Endothelial cell of umbilical vein (primary cell): ENCODE results near the gene S100A9. TPM values are rescaled to one million over a fixed set of nuclear protein-coding genes. Genes with fewer than 3 reads are reported as not detected.

ENCODE experiments used
- BruUV-seq: library from RNA; stranded (reverse); fragments of 400-500 nt; replicated peaks from 2 replicates; lab custom pipeline; 2021; lab: Mats Ljungman, UMichigan
- CTCF ChIA-PET: fragments of 300-600, 350-600 bp; sonication (Branson Sonifier 250); formaldehyde crosslinking; loops from one replicate; lab custom pipeline; 2021; ENCODE audit warnings: antibody characterized with exemption, inconsistent platforms; lab: Charles Lee
- POLR2A ChIA-PET: fragments of 300-600, 350-600 bp; sonication (Branson Sonifier 250); formaldehyde crosslinking; loops from one replicate; lab custom pipeline; 2021; ENCODE audit warnings: antibody characterized with exemption, inconsistent platforms; lab: Charles Lee
- DNase-seq: peaks from one replicate; pipeline ENCODE4 v3.0.0-alpha.2; 2011; ENCODE audit warnings: low read depth, low spot score
- FAIRE-seq: peaks from 2 replicates; lab custom pipeline; 2011; peaks lifted over from hg19 to GRCh38; lab: Jason Lieb, UNC
- H2AFZ ChIP-seq: 2 replicates; pipeline ENCODE4 v1.6.0; 2012; ENCODE audit warnings: low read depth, low read length, control low read depth, inconsistent platforms
- H3K27ac ChIP-seq: 2 replicates; pipeline ENCODE4 v1.5.1; 2011; ENCODE audit warnings: low read depth, mild to moderate bottlenecking, control low read depth, low read length, moderate library complexity; ENCODE audit not compliant: insufficient read depth
- H3K27me3 ChIP-seq, 2 experiments: 2 replicates each; pipeline versions ENCODE4 v1.6.0 to v1.6.1; 2011; ENCODE audit warnings: low read length in 2 of 2, mixed read lengths in 1 of 2; ENCODE audit not compliant: control insufficient read depth in 2 of 2, insufficient read depth in 2 of 2
- H3K36me3 ChIP-seq, 2 experiments: 2 replicates in 1 of 2; 3 replicates in 1 of 2; pipeline ENCODE4 v1.5.1; 2011; ENCODE audit warnings: low read length in 2 of 2, mild to moderate bottlenecking in 1 of 2, moderate library complexity in 1 of 2; ENCODE audit not compliant: control insufficient read depth in 2 of 2, insufficient read depth in 2 of 2; ENCODE audit errors: extremely low read depth in 1 of 2
- H3K4me1 ChIP-seq: 3 replicates; pipeline ENCODE4 v1.5.1; 2011; ENCODE audit warnings: mild to moderate bottlenecking, low read length; ENCODE audit not compliant: control insufficient read depth, insufficient read depth; ENCODE audit errors: extremely low read depth
- H3K4me2 ChIP-seq: 2 replicates; pipeline ENCODE4 v1.6.1; 2011; ENCODE audit warnings: low read length, control low read depth, mixed read lengths; ENCODE audit not compliant: insufficient read depth
- H3K4me3 ChIP-seq, 3 experiments: fragments of 200-600 bp in 1 of 3; sonication (generic), shearing (Covaris generic) in 1 of 3; replicated peaks in 1 of 3; 2 replicates each; pipeline ENCODE4 v1.5.1; 2011 to 2016; ENCODE audit warnings: control low read depth in 3 of 3, low read length in 3 of 3, mild to moderate bottlenecking in 2 of 3, inconsistent platforms in 1 of 3, low read depth in 1 of 3, moderate library complexity in 1 of 3; ENCODE audit not compliant: insufficient read depth in 1 of 3
- H3K79me2 ChIP-seq: 2 replicates; pipeline ENCODE4 v1.6.0; 2012; ENCODE audit warnings: low read length, inconsistent platforms; ENCODE audit not compliant: control insufficient read depth, insufficient read depth
- H3K9ac ChIP-seq: replicated peaks from 2 replicates; pipeline ENCODE3; 2011; ENCODE audit warnings: low read length, control low read depth; ENCODE audit not compliant: insufficient read depth; ENCODE audit errors: extremely low read depth
- H3K9me1 ChIP-seq: replicated peaks from 3 replicates; pipeline ENCODE4 v1.6.0; 2011; ENCODE audit warnings: mild to moderate bottlenecking, low read length; ENCODE audit not compliant: control insufficient read depth, insufficient read depth; ENCODE audit errors: extremely low read depth
- H3K9me3 ChIP-seq: replicated peaks from 2 replicates; pipeline ENCODE4 v1.5.1; 2012; ENCODE audit warnings: low read length, inconsistent platforms; ENCODE audit not compliant: control insufficient read depth, insufficient read depth
- H4K20me1 ChIP-seq: replicated peaks from 2 replicates; pipeline ENCODE3; 2011; ENCODE audit warnings: mild to moderate bottlenecking, low read length; ENCODE audit not compliant: control insufficient read depth, insufficient read depth; ENCODE audit errors: extremely low read depth
- EZH2 ChIP-seq: IDR thresholded peaks from 2 replicates; pipeline ENCODE4 v1.6.1; 2012; ENCODE audit warnings: borderline replicate concordance, low read depth, mild to moderate bottlenecking, moderate library complexity, low read length, inconsistent platforms; ENCODE audit not compliant: severe bottlenecking
- FOS ChIP-seq: IDR thresholded peaks from 2 replicates; pipeline ENCODE4 v1.6.1; 2011; ENCODE audit warnings: mild to moderate bottlenecking, low read length, moderate library complexity, borderline replicate concordance; ENCODE audit not compliant: insufficient read depth
- GATA2 ChIP-seq: IDR thresholded peaks from 2 replicates; pipeline ENCODE4 v1.7.0; 2011; ENCODE audit warnings: low read depth, mild to moderate bottlenecking, moderate library complexity, mixed read lengths, low read length; ENCODE audit not compliant: insufficient read length, insufficient read depth
- JUN ChIP-seq: IDR thresholded peaks from 2 replicates; pipeline ENCODE4 v1.6.1; 2011; ENCODE audit warnings: borderline replicate concordance, low read depth; ENCODE audit not compliant: insufficient read length, insufficient read depth
- MYC ChIP-seq: IDR thresholded peaks from one replicate; pipeline ENCODE4 v1.6.1; 2011; ENCODE audit warnings: mild to moderate bottlenecking, low read depth, low read length
- POLR2A ChIP-seq: IDR thresholded peaks from 2 replicates; pipeline ENCODE4 v1.6.1; 2012; ENCODE audit warnings: low read depth, mild to moderate bottlenecking, control low read depth, low read length
- POLR2AphosphoS5 ChIP-seq: IDR thresholded peaks from 2 replicates; pipeline ENCODE4 v1.6.1; 2012; ENCODE audit warnings: low read depth, mild to moderate bottlenecking, control low read depth, low read length, moderate library complexity; ENCODE audit not compliant: insufficient read depth
- dilution Hi-C: fragments of 300-500 bp; cut with MboI; formaldehyde crosslinking; loops from one replicate; pipeline ENCODE4 v1.15.0; 2019; ENCODE audit warnings: low sequenced_read_pairs; ENCODE audit not compliant: extremely low pct_ligation_motif_present
- intact Hi-C: fragments of 100-400 bp; cut with micrococcal nuclease; formaldehyde crosslinking; loops from one replicate; pipeline ENCODE4 v1.10.0; 2022
- polyA plus RNA-seq, 4 experiments: library from polyadenylated mRNA; depleted of rRNA in 3 of 4; stranded (reverse) in 3 of 4; unstranded in 1 of 4; fragments of >200 nt; gene quantifications; 2 replicates each; pipeline versions ENCODE4 v1.2.1 to v1.2.3, GENCODE V29; 2011 to 2012; ENCODE audit warnings: missing spikeins in 1 of 4
- total RNA-seq: library from RNA; stranded (reverse); gene quantifications from 2 replicates; pipeline ENCODE4 v1.2.3, GENCODE V29; 2021
- TF ChIP-seq, protein P1 (sequence below), 2 donors: IDR thresholded peaks; 1 replicate in 1 of 2; 2 replicates in 1 of 2; pipeline ENCODE4 v1.5.1; 2011; ENCODE audit warnings: low read length in 2 of 2, mild to moderate bottlenecking in 2 of 2, moderate library complexity in 2 of 2, control low read depth in 1 of 2, inconsistent platforms in 1 of 2, low read depth in 1 of 2; ENCODE audit not compliant: insufficient read depth in 1 of 2; ENCODE audit errors: extremely low read depth in 1 of 2
- TF ChIP-seq, protein P2 (sequence below): IDR thresholded peaks from 2 replicates; pipeline ENCODE4 v1.6.1; 2011; ENCODE audit not compliant: insufficient read depth, insufficient read length

Gene S100A9
- total and polyA plus RNA-seq, 2 donors (not counting 3 experiments of a cell fraction or from before 2014, with no cell fraction given): not detected

DNA sequence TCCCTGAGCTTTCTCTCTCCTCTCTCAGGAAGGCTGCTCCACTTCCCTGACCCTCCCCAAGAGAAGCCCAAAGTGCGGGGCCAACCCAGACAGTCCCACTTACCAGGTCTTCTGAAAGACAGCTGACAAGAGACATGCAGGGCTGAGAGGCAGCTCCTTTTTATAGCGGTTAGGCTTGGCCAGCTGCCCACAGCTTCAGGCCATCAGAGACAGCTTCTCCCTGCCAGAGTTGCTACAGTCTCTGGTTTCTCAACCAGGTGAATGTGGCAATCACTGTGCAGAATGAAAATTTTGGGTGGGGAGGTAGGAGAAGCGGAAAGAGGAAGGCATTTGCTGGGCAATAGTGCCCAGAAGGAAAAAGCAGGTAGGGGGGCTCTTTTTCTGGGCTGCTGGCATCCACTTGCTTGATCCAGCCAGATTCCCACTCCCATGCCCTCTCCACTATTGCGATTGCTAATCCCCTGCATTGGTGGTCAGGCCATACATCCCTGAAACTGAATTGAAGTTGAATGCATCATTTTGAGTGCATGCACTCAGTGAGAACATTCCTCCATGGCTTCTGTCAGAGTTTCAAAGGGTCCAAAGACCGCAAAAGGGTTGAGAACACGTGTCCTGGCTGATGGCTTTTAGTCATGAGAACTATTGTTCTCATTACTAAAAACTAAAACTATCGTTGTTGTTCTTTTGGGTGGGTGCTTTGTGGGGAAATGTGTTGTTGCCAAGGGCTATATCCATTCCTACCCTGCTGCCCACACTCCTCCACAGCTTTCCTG is 33.5 kb downstream of the S100A9 start, which contains the start of gene S100A8:
S100A8 (minus strand) TSS at position 136 of the 773 bp plus-strand sequence. CDS start 538 bp downstream, outside the sequence.
- no peaks in the 10 kb centered on the region for H3K27me3 ChIP-seq
- no peak within 1 kb of the TSS for H2AFZ ChIP-seq
- no peak within 1 kb of the TSS for H3K4me2 ChIP-seq
- ChIA-PET CTCF (no interaction called here), POLR2A (no interaction called here)
- dilution Hi-C loops: no loop called here
- H4K20me1 ChIP-seq: no peaks in the 10 kb centered on the region
- no peak for FAIRE-seq
- no peaks in the 10 kb centered on the region for H3K9me1 ChIP-seq
- DNase-seq: no peak
- H3K27ac ChIP-seq: no peak within 1 kb of the TSS
- H3K4me1 ChIP-seq: no peaks in the 10 kb centered on the region
- H3K9me3 ChIP-seq: no peaks in the 10 kb centered on the region
- no peaks in the 10 kb centered on the region for H3K79me2 ChIP-seq
- intact Hi-C loops: no loop called here
- TF ChIP-seq POLR2A: no peak
- TF ChIP-seq EZH2: no peak
- no peak for TF ChIP-seq FOS
- TF ChIP-seq, protein P1, sequence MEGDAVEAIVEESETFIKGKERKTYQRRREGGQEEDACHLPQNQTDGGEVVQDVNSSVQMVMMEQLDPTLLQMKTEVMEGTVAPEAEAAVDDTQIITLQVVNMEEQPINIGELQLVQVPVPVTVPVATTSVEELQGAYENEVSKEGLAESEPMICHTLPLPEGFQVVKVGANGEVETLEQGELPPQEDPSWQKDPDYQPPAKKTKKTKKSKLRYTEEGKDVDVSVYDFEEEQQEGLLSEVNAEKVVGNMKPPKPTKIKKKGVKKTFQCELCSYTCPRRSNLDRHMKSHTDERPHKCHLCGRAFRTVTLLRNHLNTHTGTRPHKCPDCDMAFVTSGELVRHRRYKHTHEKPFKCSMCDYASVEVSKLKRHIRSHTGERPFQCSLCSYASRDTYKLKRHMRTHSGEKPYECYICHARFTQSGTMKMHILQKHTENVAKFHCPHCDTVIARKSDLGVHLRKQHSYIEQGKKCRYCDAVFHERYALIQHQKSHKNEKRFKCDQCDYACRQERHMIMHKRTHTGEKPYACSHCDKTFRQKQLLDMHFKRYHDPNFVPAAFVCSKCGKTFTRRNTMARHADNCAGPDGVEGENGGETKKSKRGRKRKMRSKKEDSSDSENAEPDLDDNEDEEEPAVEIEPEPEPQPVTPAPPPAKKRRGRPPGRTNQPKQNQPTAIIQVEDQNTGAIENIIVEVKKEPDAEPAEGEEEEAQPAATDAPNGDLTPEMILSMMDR (IDR thresholded peaks at IDR 0.05; ENCODE audit: extremely low read depth in 1 of 2, insufficient read depth in 1 of 2, low read depth in 1 of 2, low read length in 2 of 2): no peak
- TF ChIP-seq MYC: no peak
- no peak for TF ChIP-seq GATA2
- TF ChIP-seq, protein P2, sequence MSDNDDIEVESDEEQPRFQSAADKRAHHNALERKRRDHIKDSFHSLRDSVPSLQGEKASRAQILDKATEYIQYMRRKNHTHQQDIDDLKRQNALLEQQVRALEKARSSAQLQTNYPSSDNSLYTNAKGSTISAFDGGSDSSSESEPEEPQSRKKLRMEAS: no peak
- no peak for TF ChIP-seq JUN
- TF ChIP-seq POLR2AphosphoS5: no peak
- no peak within 1 kb of the TSS for H3K9ac ChIP-seq
- H3K4me3 ChIP-seq: no peak within 1 kb of the TSS
- no TSS peak for BruUV-seq
- no peaks in the 10 kb centered on the region for H3K36me3 ChIP-seq
